Osteocyte (in vitro differentiated cells): ENCODE measurements around the gene ITIH4. TPM values are rescaled to one million over a fixed set of nuclear protein-coding genes. Genes with fewer than 3 reads are reported as not detected.

Experiments
- DNase-seq: peaks from one replicate; pipeline ENCODE4 v3.0.0; 2021; ENCODE audit warnings: mixed read lengths; ENCODE audit not compliant: unreplicated experiment; ENCODE audit errors: extremely low spot score
- H3K27ac Mint-ChIP-seq: one replicate; pipeline ENCODE4 v1.8.0; 2021; ENCODE audit warnings: mild to moderate bottlenecking, mixed read lengths; ENCODE audit not compliant: unreplicated experiment
- H3K27me3 Mint-ChIP-seq: one replicate; pipeline ENCODE4 v1.8.0; 2021; ENCODE audit warnings: mixed read lengths; ENCODE audit not compliant: unreplicated experiment
- H3K36me3 Mint-ChIP-seq: one replicate; pipeline ENCODE4 v1.8.0; 2021; ENCODE audit warnings: mixed read lengths; ENCODE audit not compliant: unreplicated experiment
- H3K4me1 Mint-ChIP-seq: one replicate; pipeline ENCODE4 v1.8.0; 2021; ENCODE audit warnings: mixed read lengths; ENCODE audit not compliant: unreplicated experiment
- H3K4me3 Mint-ChIP-seq: one replicate; pipeline ENCODE4 v1.8.0; 2021; ENCODE audit warnings: mild to moderate bottlenecking, moderate library complexity, mixed read lengths; ENCODE audit not compliant: unreplicated experiment
- H3K9me3 Mint-ChIP-seq: one replicate; pipeline ENCODE4 v1.8.0; 2021; ENCODE audit warnings: mixed read lengths; ENCODE audit not compliant: unreplicated experiment
- total RNA-seq: library from RNA; stranded (reverse); gene quantifications from 2 replicates; pipeline ENCODE4 v1.2.1, GENCODE V29; 2021
- TF ChIP-seq, protein P1 (sequence below): fragments of 200-600 bp; sonication (generic); IDR thresholded peaks from 2 replicates; pipeline ENCODE4 v1.5.0; 2021; ENCODE audit warnings: antibody characterized with exemption, mild to moderate bottlenecking, moderate library complexity

Gene ITIH4
- total RNA-seq, 1 donor from 2014 or later = 7.2 TPM

DNA sequence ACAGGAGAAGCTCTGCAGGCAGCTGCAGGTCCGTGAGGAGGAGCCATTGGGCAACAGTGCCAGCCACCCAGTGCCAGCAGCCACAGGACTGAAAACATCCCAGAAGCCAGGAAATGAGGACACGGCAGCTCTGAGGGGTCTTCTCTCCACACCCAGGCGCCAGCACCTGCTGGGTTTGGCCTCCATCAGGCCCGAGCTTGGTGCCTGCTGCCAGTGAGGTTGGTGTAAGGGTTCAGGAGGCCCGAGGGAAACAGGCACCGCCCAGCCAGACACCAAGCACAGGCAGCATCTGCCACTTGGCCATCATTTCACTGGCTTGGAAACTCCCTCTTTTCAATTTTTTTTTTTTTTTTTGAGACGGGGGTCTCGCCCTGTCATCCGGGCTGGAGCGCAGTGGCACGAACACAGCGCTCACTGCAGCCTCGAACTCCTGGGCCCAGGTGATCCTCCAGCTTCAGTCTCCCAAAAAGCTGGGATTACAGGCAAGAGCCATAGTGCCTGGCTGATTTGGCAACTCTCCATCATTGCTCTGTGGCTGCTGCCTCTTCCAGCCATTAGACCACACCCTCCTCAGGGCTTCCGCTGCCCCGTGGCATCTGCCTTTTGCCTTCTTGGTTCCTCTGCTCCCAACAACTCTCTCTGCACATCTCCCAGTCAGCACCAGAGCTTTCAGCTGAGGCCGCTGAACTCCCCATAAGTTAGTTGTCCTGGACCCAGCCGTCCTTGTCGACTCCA, 37.3 kb downstream of the ITIH4 start:
- no peaks in the 10 kb centered on the region for H3K27me3 Mint-ChIP-seq
- no peak overlapping the region for H3K27ac Mint-ChIP-seq
- no peaks in the 10 kb centered on the region for H3K36me3 Mint-ChIP-seq
- peaks cover 10% of the 10 kb centered on the region for H3K4me1 Mint-ChIP-seq
- TF ChIP-seq, protein P1, sequence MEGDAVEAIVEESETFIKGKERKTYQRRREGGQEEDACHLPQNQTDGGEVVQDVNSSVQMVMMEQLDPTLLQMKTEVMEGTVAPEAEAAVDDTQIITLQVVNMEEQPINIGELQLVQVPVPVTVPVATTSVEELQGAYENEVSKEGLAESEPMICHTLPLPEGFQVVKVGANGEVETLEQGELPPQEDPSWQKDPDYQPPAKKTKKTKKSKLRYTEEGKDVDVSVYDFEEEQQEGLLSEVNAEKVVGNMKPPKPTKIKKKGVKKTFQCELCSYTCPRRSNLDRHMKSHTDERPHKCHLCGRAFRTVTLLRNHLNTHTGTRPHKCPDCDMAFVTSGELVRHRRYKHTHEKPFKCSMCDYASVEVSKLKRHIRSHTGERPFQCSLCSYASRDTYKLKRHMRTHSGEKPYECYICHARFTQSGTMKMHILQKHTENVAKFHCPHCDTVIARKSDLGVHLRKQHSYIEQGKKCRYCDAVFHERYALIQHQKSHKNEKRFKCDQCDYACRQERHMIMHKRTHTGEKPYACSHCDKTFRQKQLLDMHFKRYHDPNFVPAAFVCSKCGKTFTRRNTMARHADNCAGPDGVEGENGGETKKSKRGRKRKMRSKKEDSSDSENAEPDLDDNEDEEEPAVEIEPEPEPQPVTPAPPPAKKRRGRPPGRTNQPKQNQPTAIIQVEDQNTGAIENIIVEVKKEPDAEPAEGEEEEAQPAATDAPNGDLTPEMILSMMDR = no peak
- DNase-seq = no peak
- no peak overlapping the region for H3K4me3 Mint-ChIP-seq
- no peaks in the 10 kb centered on the region for H3K9me3 Mint-ChIP-seq

DNA sequence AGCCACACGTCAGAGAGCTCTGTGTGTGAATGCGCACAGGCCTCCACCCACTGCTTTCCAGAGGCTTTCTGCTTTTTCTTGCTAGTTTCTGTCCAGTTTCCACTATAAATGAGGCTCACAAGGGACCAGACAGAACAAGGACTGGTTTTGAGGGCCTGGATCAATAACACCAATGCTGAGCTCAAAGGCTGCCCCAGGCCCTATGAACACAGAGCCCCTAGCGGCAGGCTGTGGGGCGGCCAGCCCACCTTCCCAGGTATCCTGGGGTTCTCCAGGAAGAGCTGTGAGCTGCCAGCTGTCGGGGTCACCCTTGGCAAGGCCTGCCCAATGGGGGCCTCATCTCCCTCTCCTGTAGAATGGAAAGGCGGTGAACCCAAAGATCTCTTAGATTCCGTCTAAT, 38.1 kb downstream of the ITIH4 start:
- Mint-ChIP-seq H3K27me3 (no peaks in the 10 kb centered on the region), H3K4me1 (peaks cover 10% of the 10 kb centered on the region), H3K4me3 (no peak overlapping the region), H3K9me3 (no peaks in the 10 kb centered on the region), H3K27ac (no peak overlapping the region), H3K36me3 (no peaks in the 10 kb centered on the region)
- TF ChIP-seq, protein P1 = no peak
- no peak for DNase-seq

DNA sequence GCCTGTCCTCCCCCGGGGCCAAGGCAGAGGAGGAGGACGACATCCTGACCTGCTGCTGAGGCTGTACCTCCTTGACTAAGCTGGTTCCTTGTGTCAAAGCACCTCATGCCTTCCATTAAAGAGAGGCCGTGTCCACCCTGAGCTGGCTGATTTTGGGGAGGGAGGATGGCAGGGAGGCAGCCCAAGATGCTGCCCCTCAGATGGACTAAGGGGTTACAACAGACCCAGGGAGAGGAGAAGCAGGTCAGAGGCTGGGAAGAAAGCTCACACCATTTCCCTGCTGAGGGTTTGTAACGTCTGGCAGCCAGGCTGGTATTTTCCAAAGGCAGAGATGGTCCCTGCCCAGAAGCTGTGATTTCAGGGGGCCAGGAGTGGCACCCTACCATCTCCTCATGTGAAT, 38.5 kb downstream of the ITIH4 start:
- Mint-ChIP-seq H3K36me3 (no peaks in the 10 kb centered on the region), H3K4me3 (no peak overlapping the region), H3K4me1 (peaks cover 10% of the 10 kb centered on the region), H3K27me3 (no peaks in the 10 kb centered on the region), H3K9me3 (no peaks in the 10 kb centered on the region), H3K27ac (no peak overlapping the region)
- DNase-seq = no peak
- TF ChIP-seq, protein P1 = no peak

DNA sequence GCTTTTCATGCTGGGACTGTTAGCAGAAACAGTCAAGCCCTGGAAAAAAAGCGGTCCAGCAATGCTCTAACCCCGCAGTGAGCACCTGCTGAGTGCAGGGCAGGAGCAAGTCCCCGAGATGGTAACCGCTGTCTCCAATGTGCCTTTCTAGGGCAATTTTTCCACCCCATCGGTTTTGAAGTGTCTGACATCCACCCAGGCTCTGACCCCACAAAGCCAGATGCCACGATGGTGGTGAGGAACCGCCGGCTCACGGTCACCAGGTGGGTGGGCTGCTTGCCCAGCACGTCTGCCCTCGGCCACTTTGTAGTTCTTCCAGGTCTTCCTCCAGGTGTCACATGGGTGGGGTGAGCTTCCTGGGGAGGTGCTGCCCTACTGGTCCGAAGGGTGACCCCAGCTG, 39.1 kb downstream of the ITIH4 start:
- Mint-ChIP-seq H3K4me3 (no peak overlapping the region), H3K27me3 (no peaks in the 10 kb centered on the region), H3K4me1 (peaks cover 10% of the 10 kb centered on the region), H3K36me3 (no peaks in the 10 kb centered on the region), H3K9me3 (no peaks in the 10 kb centered on the region), H3K27ac (no peak overlapping the region)
- TF ChIP-seq, protein P1 = no peak
- DNase-seq = no peak

DNA sequence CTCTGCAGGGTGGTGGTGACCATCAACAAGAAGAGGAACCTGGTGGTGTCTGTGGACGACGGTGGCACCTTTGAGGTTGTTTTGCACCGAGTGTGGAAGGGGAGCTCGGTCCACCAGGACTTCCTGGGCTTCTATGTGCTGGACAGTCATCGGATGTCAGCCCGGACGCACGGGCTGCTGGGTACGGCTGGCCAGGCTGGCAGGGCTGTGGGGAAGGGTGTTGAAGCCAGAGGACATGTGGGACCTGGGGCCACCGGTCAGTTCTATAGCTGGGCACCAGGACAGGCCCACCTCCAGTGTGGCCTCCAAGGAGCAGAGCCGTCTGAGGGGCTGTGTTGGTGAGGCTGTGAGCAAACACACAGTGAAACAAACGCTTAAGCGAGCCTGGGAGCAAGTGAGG, 39.7 kb downstream of the ITIH4 start:
- DNase-seq = no peak
- Mint-ChIP-seq H3K9me3 (no peaks in the 10 kb centered on the region), H3K36me3 (no peaks in the 10 kb centered on the region), H3K4me1 (peaks cover 10% of the 10 kb centered on the region), H3K4me3 (no peak overlapping the region), H3K27me3 (no peaks in the 10 kb centered on the region), H3K27ac (no peak overlapping the region)
- TF ChIP-seq, protein P1 = no peak
